ENCODE measurements around the gene TSPAN16.

The TSPAN16 gene

GRCh38 chr19:11265177-11265784, 30.7 kb upstream of the TSPAN16 start:
- H3K4ac ChIP-seq (ENCODE audit: low read depth, low read length): no peak overlapping the region
- no peak overlapping the region for H3K4me2 ChIP-seq (ENCODE audit: low read length)
- no peak overlapping the region for H4K12ac ChIP-seq (ENCODE audit: low read depth, low read length)
- WGBS (ENCODE audit: extremely low coverage, insufficient coverage, insufficient read length): no CpG with 5 or more reads among the region's 6 CpGs
- H4K91ac ChIP-seq (ENCODE audit: low read depth, low read length): no peak overlapping the region
- H3K79me2 ChIP-seq (ENCODE audit: control insufficient read depth, insufficient read depth, low read length, poor library complexity): peaks cover 5% of the 10 kb centered on the region
- no peak overlapping the region for H4K8ac ChIP-seq (ENCODE audit: low read depth, low read length)
- no peak overlapping the region for H3K4me3 ChIP-seq (ENCODE audit: low read depth, low read length)
- no peak overlapping the region for H3K27ac ChIP-seq (ENCODE audit: low read depth, low read length)
- no peak overlapping the region for H2BK5ac ChIP-seq (ENCODE audit: low read depth, low read length, poor library complexity)
- peaks cover 2% of the 10 kb centered on the region for H3K9me3 ChIP-seq (ENCODE audit: insufficient read depth, low read depth, low read length)
- no peak overlapping the region for H2BK12ac ChIP-seq (ENCODE audit: low read length)
- peaks cover 10% of the 10 kb centered on the region for H3K79me1 ChIP-seq (ENCODE audit: low read length)
- H3K18ac ChIP-seq (ENCODE audit: low read length): no peak overlapping the region
- no peaks in the 10 kb centered on the region for H3K27me3 ChIP-seq (ENCODE audit: insufficient read depth, low read length)
- DNase-seq: no peak
- no peak overlapping the region for H2BK120ac ChIP-seq (ENCODE audit: insufficient read depth, low read length, poor library complexity)
- H3K4me1 ChIP-seq (ENCODE audit: control insufficient read depth in 1 of 2, insufficient read depth in 2 of 2, low read length in 2 of 2): peaks cover 7 to 12% of the 10 kb centered on the region in 2 experiments
- H2AK5ac ChIP-seq (ENCODE audit: low read length): no peak overlapping the region
- H3K23ac ChIP-seq (ENCODE audit: low read length): no peak overlapping the region
- H2AFZ ChIP-seq (ENCODE audit: insufficient read depth, low read length, poor library complexity): no peak overlapping the region
- no peaks in the 10 kb centered on the region for H3K36me3 ChIP-seq (ENCODE audit: control insufficient read depth in 1 of 2, insufficient read depth in 2 of 2, low read length in 2 of 2)
- no peak overlapping the region for H3K14ac ChIP-seq (ENCODE audit: low read length)
- H3K9ac ChIP-seq (ENCODE audit: low read length): no peak overlapping the region

DNA sequence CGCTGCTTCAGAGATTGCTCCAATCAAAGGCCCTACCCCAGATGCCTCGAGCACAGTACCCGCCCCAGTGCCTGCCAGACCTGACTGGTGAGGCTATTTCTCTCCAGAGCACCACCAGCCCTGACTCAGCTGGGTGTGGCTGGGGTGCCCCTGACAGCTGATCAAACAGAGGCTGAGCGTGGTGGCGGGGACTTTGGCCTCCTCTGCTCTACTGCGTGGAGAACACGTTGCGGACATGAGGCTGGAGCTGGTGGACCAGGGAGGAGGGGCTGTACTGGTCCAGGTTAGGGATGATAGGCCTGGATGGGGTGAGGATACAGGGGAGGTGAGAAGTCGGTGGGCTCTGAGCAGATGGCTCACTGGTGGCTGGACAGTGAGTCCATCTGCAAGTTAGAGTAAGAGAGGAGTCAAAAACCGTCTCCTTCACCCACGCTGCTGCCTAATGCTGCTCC, 30.1 kb upstream of the TSPAN16 start:
- H3K79me1 ChIP-seq (ENCODE audit: low read length): peaks cover 10% of the 10 kb centered on the region
- no peak overlapping the region for H2BK12ac ChIP-seq (ENCODE audit: low read length)
- H3K18ac ChIP-seq (ENCODE audit: low read length): no peak overlapping the region
- no peak overlapping the region for H2AFZ ChIP-seq (ENCODE audit: insufficient read depth, low read length, poor library complexity)
- no peak overlapping the region for H3K4me2 ChIP-seq (ENCODE audit: low read length)
- H2AK5ac ChIP-seq (ENCODE audit: low read length): no peak overlapping the region
- no peak overlapping the region for H2BK5ac ChIP-seq (ENCODE audit: low read depth, low read length, poor library complexity)
- DNase-seq: no peak
- no peaks in the 10 kb centered on the region for H3K27me3 ChIP-seq (ENCODE audit: insufficient read depth, low read length)
- peaks cover 2% of the 10 kb centered on the region for H3K9me3 ChIP-seq (ENCODE audit: insufficient read depth, low read depth, low read length)
- no peak overlapping the region for H3K4ac ChIP-seq (ENCODE audit: low read depth, low read length)
- WGBS (ENCODE audit: extremely low coverage, insufficient coverage, insufficient read length): no CpG with 5 or more reads among the region's 11 CpGs
- no peak overlapping the region for H3K23ac ChIP-seq (ENCODE audit: low read length)
- peaks cover 7 to 12% of the 10 kb centered on the region in 2 experiments for H3K4me1 ChIP-seq (ENCODE audit: control insufficient read depth in 1 of 2, insufficient read depth in 2 of 2, low read length in 2 of 2)
- H3K79me2 ChIP-seq (ENCODE audit: control insufficient read depth, insufficient read depth, low read length, poor library complexity): peaks cover 5% of the 10 kb centered on the region
- H3K4me3 ChIP-seq (ENCODE audit: low read depth, low read length): no peak overlapping the region
- H3K9ac ChIP-seq (ENCODE audit: low read length): no peak overlapping the region
- no peak overlapping the region for H2BK120ac ChIP-seq (ENCODE audit: insufficient read depth, low read length, poor library complexity)
- H4K91ac ChIP-seq (ENCODE audit: low read depth, low read length): no peak overlapping the region
- no peak overlapping the region for H3K27ac ChIP-seq (ENCODE audit: low read depth, low read length)
- H3K14ac ChIP-seq (ENCODE audit: low read length): no peak overlapping the region
- H4K8ac ChIP-seq (ENCODE audit: low read depth, low read length): no peak overlapping the region
- H3K36me3 ChIP-seq (ENCODE audit: control insufficient read depth in 1 of 2, insufficient read depth in 2 of 2, low read length in 2 of 2): no peaks in the 10 kb centered on the region
- no peak overlapping the region for H4K12ac ChIP-seq (ENCODE audit: low read depth, low read length)

GRCh38 chr19:11267316-11268085, 28.5 kb upstream of the TSPAN16 start:
- Histone ChIP-seq H4K8ac (ENCODE audit: low read depth, low read length) (no peak overlapping the region), H4K91ac (ENCODE audit: low read depth, low read length) (no peak overlapping the region), H3K4me2 (ENCODE audit: low read length) (no peak overlapping the region), H2BK5ac (ENCODE audit: low read depth, low read length, poor library complexity) (no peak overlapping the region), H3K27me3 (ENCODE audit: insufficient read depth, low read length) (no peaks in the 10 kb centered on the region), H3K4ac (ENCODE audit: low read depth, low read length) (no peak overlapping the region), H2BK12ac (ENCODE audit: low read length) (no peak overlapping the region), H3K18ac (ENCODE audit: low read length) (no peak overlapping the region), H3K9ac (ENCODE audit: low read length) (no peak overlapping the region), H2AFZ (ENCODE audit: insufficient read depth, low read length, poor library complexity) (no peak overlapping the region), H3K27ac (ENCODE audit: low read depth, low read length) (no peak overlapping the region), H2AK5ac (ENCODE audit: low read length) (no peak overlapping the region), H3K14ac (ENCODE audit: low read length) (no peak overlapping the region), H3K4me1 (ENCODE audit: control insufficient read depth in 1 of 2, insufficient read depth in 2 of 2, low read length in 2 of 2) (peaks cover 5% of the 10 kb centered on the region in 2 experiments), H3K79me1 (ENCODE audit: low read length) (peaks cover 5% of the 10 kb centered on the region), H3K4me3 (ENCODE audit: low read depth, low read length) (no peak overlapping the region), H3K23ac (ENCODE audit: low read length) (no peak overlapping the region), H3K79me2 (ENCODE audit: control insufficient read depth, insufficient read depth, low read length, poor library complexity) (peaks cover 2% of the 10 kb centered on the region), H3K36me3 (ENCODE audit: control insufficient read depth in 1 of 2, insufficient read depth in 2 of 2, low read length in 2 of 2) (no peaks in the 10 kb centered on the region), H4K12ac (ENCODE audit: low read depth, low read length) (no peak overlapping the region), H2BK120ac (ENCODE audit: insufficient read depth, low read length, poor library complexity) (no peak overlapping the region), H3K9me3 (ENCODE audit: insufficient read depth, low read depth, low read length) (peaks cover 2% of the 10 kb centered on the region)
- WGBS (ENCODE audit: extremely low coverage, insufficient coverage, insufficient read length): no CpG with 5 or more reads among the region's 10 CpGs
- no peak for DNase-seq

- H4K91ac ChIP-seq (ENCODE audit: low read depth, low read length): peak overlapping the region; percentile 57
- no peak overlapping the region for H3K4me2 ChIP-seq (ENCODE audit: low read length)
- H3K36me3 ChIP-seq (ENCODE audit: control insufficient read depth in 1 of 2, insufficient read depth in 2 of 2, low read length in 2 of 2): no peaks in the 10 kb centered on the region
- H3K23ac ChIP-seq (ENCODE audit: low read length): no peak overlapping the region
- H3K79me2 ChIP-seq (ENCODE audit: control insufficient read depth, insufficient read depth, low read length, poor library complexity): no peaks in the 10 kb centered on the region
- peaks cover 3% of the 10 kb centered on the region in 2 experiments for H3K4me1 ChIP-seq (ENCODE audit: control insufficient read depth in 1 of 2, insufficient read depth in 2 of 2, low read length in 2 of 2)
- H3K4me3 ChIP-seq (ENCODE audit: low read depth, low read length): no peak overlapping the region
- no peak overlapping the region for H3K9ac ChIP-seq (ENCODE audit: low read length)
- no peak for DNase-seq
- H2AK5ac ChIP-seq (ENCODE audit: low read length): peak overlapping the region; percentile 68
- H4K12ac ChIP-seq (ENCODE audit: low read depth, low read length): no peak overlapping the region
- peak overlapping the region; percentile 8 for H2BK120ac ChIP-seq (ENCODE audit: insufficient read depth, low read length, poor library complexity)
- peak overlapping the region; percentile 28 for H3K14ac ChIP-seq (ENCODE audit: low read length)
- H3K4ac ChIP-seq (ENCODE audit: low read depth, low read length): no peak overlapping the region
- peak overlapping the region; percentile 74 for H4K8ac ChIP-seq (ENCODE audit: low read depth, low read length)
- peaks cover 2% of the 10 kb centered on the region for H3K9me3 ChIP-seq (ENCODE audit: insufficient read depth, low read depth, low read length)
- no CpG with 5 or more reads among the region's 10 CpGs for WGBS (ENCODE audit: extremely low coverage, insufficient coverage, insufficient read length)
- peak overlapping the region; percentile 35 for H2AFZ ChIP-seq (ENCODE audit: insufficient read depth, low read length, poor library complexity)
- H3K27me3 ChIP-seq (ENCODE audit: insufficient read depth, low read length): no peaks in the 10 kb centered on the region
- H2BK5ac ChIP-seq (ENCODE audit: low read depth, low read length, poor library complexity): peak overlapping the region; percentile 16
- no peak overlapping the region for H2BK12ac ChIP-seq (ENCODE audit: low read length)
- no peak overlapping the region for H3K18ac ChIP-seq (ENCODE audit: low read length)
- peaks cover 3% of the 10 kb centered on the region for H3K79me1 ChIP-seq (ENCODE audit: low read length)
- H3K27ac ChIP-seq (ENCODE audit: low read depth, low read length): peak overlapping the region; percentile 46
Measured at GRCh38 chr19:11268783-11269267, 27.1 kb upstream of the TSPAN16 start.
